Activated CD4-positive, alpha-beta T cell treated with anti-CD3 and anti-CD28 coated beads, Interleukin-2, amount 50 U/mL, for 48 hours (primary cell): ENCODE measurements around the gene SLC12A3.
"Not testable (repeated sequence)": the region's sequence is repeated elsewhere in the genome, so short reads cannot be mapped to it uniquely, and the experiment has no call there.

ENCODE experiments used
- DNase-seq, 2 experiments: peaks; one replicate each; pipeline ENCODE4 v3.0.0-alpha.2; 2020

SLC12A3 gene

GRCh38 chr16:56870276-56870888 is 5.4 kb downstream of the SLC12A3 start:
- no peak for DNase-seq

- DNase-seq: peak in 1 of 2 experiments; percentile 31
These were observed 6.2 kb downstream of the SLC12A3 start for GRCh38 chr16:56871172-56871593.

GRCh38 chr16:56872863-56873391 is 7.9 kb downstream of the SLC12A3 start:
- DNase-seq: no peak

- no peak for DNase-seq
These were observed 9.8 kb downstream of the SLC12A3 start for GRCh38 chr16:56874800-56875199.

GRCh38 chr16:56876048-56876447 is 11.0 kb downstream of the SLC12A3 start:
- no peak for DNase-seq

- no peak for DNase-seq
These were observed 12.6 kb downstream of the SLC12A3 start for GRCh38 chr16:56877486-56878182.

- no peak for DNase-seq
These were observed 13.4 kb downstream of the SLC12A3 start for GRCh38 chr16:56878282-56878854.

- no peak for DNase-seq
These were observed 14.3 kb downstream of the SLC12A3 start for GRCh38 chr16:56879276-56879675.

GRCh38 chr16:56880176-56880575 is 15.2 kb downstream of the SLC12A3 start:
- no peak for DNase-seq

- no peak for DNase-seq
These were observed 15.7 kb downstream of the SLC12A3 start for GRCh38 chr16:56880685-56881084.

- DNase-seq: no peak
These were observed 17.2 kb downstream of the SLC12A3 start for GRCh38 chr16:56882077-56882800.

- no peak for DNase-seq
These were observed 18.6 kb downstream of the SLC12A3 start for GRCh38 chr16:56883586-56883985.

- no peak for DNase-seq
These were observed 19.1 kb downstream of the SLC12A3 start for GRCh38 chr16:56884026-56884582.

GRCh38 chr16:56884929-56885328 is 19.9 kb downstream of the SLC12A3 start:
- DNase-seq: not testable (repeated sequence)

- no peak for DNase-seq
These were observed 20.6 kb downstream of the SLC12A3 start for GRCh38 chr16:56885446-56886162.

GRCh38 chr16:56886296-56886695 is 21.3 kb downstream of the SLC12A3 start:
- no peak for DNase-seq

- no peak for DNase-seq
These were observed 21.8 kb downstream of the SLC12A3 start for GRCh38 chr16:56886826-56887225.

GRCh38 chr16:56888806-56889205 is 23.8 kb downstream of the SLC12A3 start:
- no peak for DNase-seq

- DNase-seq: no peak
These were observed 24.2 kb downstream of the SLC12A3 start for GRCh38 chr16:56889206-56889605.

GRCh38 chr16:56891685-56892084 is 26.7 kb downstream of the SLC12A3 start:
- DNase-seq: no peak

- no peak for DNase-seq
These were observed 27.7 kb downstream of the SLC12A3 start for GRCh38 chr16:56892705-56893104.

GRCh38 chr16:56894331-56894917 is 29.4 kb downstream of the SLC12A3 start:
- no peak for DNase-seq
